ENCODE data around the gene CIB1.

GRCh38 chr15:90184119-90184785 lies 49.5 kb downstream of the CIB1 start:
- TF ChIP-seq EZH2 (IDR thresholded peaks at IDR 0.05; ENCODE audit: borderline replicate concordance, low read depth, low read length, poor library complexity, severe bottlenecking) (no peak), CTCF (conservative IDR thresholded peaks at IDR 0.05; ENCODE audit: low read depth, low read length) (no peak)

Data from A673 (cell line).